Neuronal stem cell (in vitro differentiated cells): Measurements from ENCODE around the gene ALPL.
"Not testable (repeated sequence)": the region's sequence is repeated elsewhere in the genome, so short reads cannot be mapped to it uniquely, and the experiment has no call there.

Source experiments
- DNase-seq: peaks from one replicate; pipeline ENCODE4 v3.0.0-alpha.2; 2013; ENCODE audit warnings: low spot score
- H2AFZ ChIP-seq: one replicate; pipeline ENCODE4 v1.6.1; 2013; ENCODE audit warnings: mild to moderate bottlenecking, low read length, inconsistent platforms
- H2AK5ac ChIP-seq: 2 replicates; pipeline ENCODE4 v1.6.1; 2013; ENCODE audit warnings: low read depth, mild to moderate bottlenecking, inconsistent platforms, low read length, moderate library complexity, mixed read lengths
- H2BK120ac ChIP-seq: 2 replicates; pipeline ENCODE4 v1.6.1; 2013; ENCODE audit warnings: low read depth, mild to moderate bottlenecking, inconsistent platforms, low read length, moderate library complexity, mixed read lengths
- H2BK12ac ChIP-seq: one replicate; pipeline ENCODE4 v1.6.1; 2013; ENCODE audit warnings: low read length, inconsistent platforms
- H2BK15ac ChIP-seq: 2 replicates; pipeline ENCODE4 v1.6.1; 2013; ENCODE audit warnings: mild to moderate bottlenecking, low read length, inconsistent platforms, mixed read lengths
- H2BK5ac ChIP-seq: one replicate; pipeline ENCODE4 v1.6.1; 2013; ENCODE audit warnings: inconsistent platforms, mild to moderate bottlenecking, low read length, moderate library complexity
- H3K14ac ChIP-seq: one replicate; pipeline ENCODE4 v1.6.1; 2013; ENCODE audit warnings: low read length, inconsistent platforms
- H3K18ac ChIP-seq: 2 replicates; pipeline ENCODE4 v1.6.1; 2013; ENCODE audit warnings: low read length, inconsistent platforms
- H3K23ac ChIP-seq: 2 replicates; pipeline ENCODE4 v1.6.1; 2013; ENCODE audit warnings: low read depth, mild to moderate bottlenecking, mixed read lengths, low read length, inconsistent platforms; ENCODE audit not compliant: poor library complexity
- H3K27ac ChIP-seq: replicated peaks from 3 replicates; pipeline ENCODE4 v1.5.1; 2013; ENCODE audit warnings: low read length, inconsistent platforms
- H3K27me3 ChIP-seq, 3 experiments: 2 replicates each; pipeline ENCODE4 v1.6.1; 2013; ENCODE audit warnings: low read length in 3 of 3, mild to moderate bottlenecking in 2 of 3, inconsistent platforms in 1 of 3, low read depth in 1 of 3, mixed read lengths in 1 of 3, moderate library complexity in 1 of 3; ENCODE audit not compliant: control insufficient read depth in 3 of 3, insufficient read depth in 3 of 3
- H3K36me3 ChIP-seq, 2 donors: replicated peaks in 1 of 2; 2 replicates each; pipeline ENCODE4 v1.6.1; 2013; ENCODE audit warnings: low read length in 2 of 2; ENCODE audit not compliant: control insufficient read depth in 2 of 2, insufficient read depth in 2 of 2
- H3K4ac ChIP-seq: 2 replicates; pipeline ENCODE4 v1.6.1; 2013; ENCODE audit warnings: inconsistent platforms, mild to moderate bottlenecking, low read length, moderate library complexity
- H3K4me1 ChIP-seq, 2 donors: 1 replicate in 1 of 2; 2 replicates in 1 of 2; pipeline ENCODE4 v1.6.1; 2013; ENCODE audit warnings: low read length in 2 of 2, low read depth in 1 of 2; ENCODE audit not compliant: control insufficient read depth in 2 of 2, insufficient read depth in 1 of 2
- H3K4me2 ChIP-seq: one replicate; pipeline ENCODE4 v1.6.1; 2013; ENCODE audit warnings: mild to moderate bottlenecking, low read length, inconsistent platforms; ENCODE audit not compliant: insufficient read depth, poor library complexity, severe bottlenecking
- H3K4me3 ChIP-seq, 2 donors: 2 replicates each; pipeline ENCODE4 v1.5.1; 2013; ENCODE audit warnings: low read length in 2 of 2, mild to moderate bottlenecking in 2 of 2, inconsistent platforms in 1 of 2, moderate library complexity in 1 of 2
- H3K79me1 ChIP-seq: one replicate; pipeline ENCODE4 v1.6.1; 2013; ENCODE audit warnings: low read depth, mild to moderate bottlenecking, inconsistent platforms, low read length, moderate library complexity
- H3K9ac ChIP-seq: one replicate; pipeline ENCODE4 v1.6.1; 2013; ENCODE audit warnings: mild to moderate bottlenecking, low read depth, low read length, inconsistent platforms; ENCODE audit not compliant: poor library complexity
- H3K9me3 ChIP-seq, 2 donors: replicated peaks in 1 of 2; 2 replicates each; pipeline versions ENCODE3 to v1.6.1; 2013; ENCODE audit warnings: low read length in 2 of 2, mild to moderate bottlenecking in 2 of 2, inconsistent platforms in 1 of 2, low read depth in 1 of 2, mixed read lengths in 1 of 2, moderate library complexity in 1 of 2; ENCODE audit not compliant: control insufficient read depth in 2 of 2, insufficient read depth in 1 of 2
- H4K8ac ChIP-seq: one replicate; pipeline ENCODE4 v1.6.1; 2013; ENCODE audit warnings: low read depth, mild to moderate bottlenecking, inconsistent platforms, low read length, moderate library complexity
- H4K91ac ChIP-seq: one replicate; pipeline ENCODE4 v1.6.1; 2013; ENCODE audit warnings: low read length, low read depth, mild to moderate bottlenecking, inconsistent platforms; ENCODE audit not compliant: poor library complexity
- WGBS, 2 donors: extraction: QIAGEN DNeasy Blood & Tissue Kit; methylation state at CpG; one replicate each; pipeline ENCODE4 v1.1.7; 2013; ENCODE audit warnings: missing lambda C conversion rate in 2 of 2, mixed read lengths in 1 of 2; ENCODE audit not compliant: insufficient read length in 2 of 2, insufficient replicate concordance in 1 of 2; ENCODE audit errors: extremely low coverage in 2 of 2; 5-methylcytosine and 5-hydroxymethylcytosine counted together

The ALPL gene

GRCh38 chr1:21517660-21518480, 8.6 kb downstream of the ALPL start:
- Histone ChIP-seq H3K9ac (no peak overlapping the region), H3K14ac (no peak overlapping the region), H4K91ac (no peak overlapping the region), H3K27me3 (no peaks in the 10 kb centered on the region), H3K4me3 (no peak overlapping the region), H3K9me3 (no peaks in the 10 kb centered on the region), H2AFZ (no peak overlapping the region), H3K4me1 (peaks cover 4 to 10% of the 10 kb centered on the region in 2 donors), H2BK15ac (no peak overlapping the region), H3K27ac (no peak overlapping the region), H4K8ac (no peak overlapping the region), H3K36me3 (peaks cover 0 to 2% of the 10 kb centered on the region in 2 donors), H3K18ac (no peak overlapping the region), H2BK120ac (no peak overlapping the region), H2BK5ac (no peak overlapping the region), H3K4me2 (no peak overlapping the region), H3K23ac (no peak overlapping the region), H3K79me1 (peaks cover 13% of the 10 kb centered on the region), H2BK12ac (no peak overlapping the region), H3K4ac (no peak overlapping the region), H2AK5ac (no peak overlapping the region)
- no CpG with 5 or more reads among the region's 13 CpGs for WGBS, 2 donors
- no peak for DNase-seq

- H4K91ac ChIP-seq: no peak overlapping the region
- no peak overlapping the region for H3K4me2 ChIP-seq
- H2BK15ac ChIP-seq: no peak overlapping the region
- H2BK12ac ChIP-seq: no peak overlapping the region
- H2AK5ac ChIP-seq: peak overlapping the region; percentile 74
- no peak overlapping the region for H3K23ac ChIP-seq
- no peaks in the 10 kb centered on the region for H3K9me3 ChIP-seq
- H3K4me3 ChIP-seq: no peak overlapping the region
- peaks cover 0 to 2% of the 10 kb centered on the region in 2 donors for H3K36me3 ChIP-seq
- H3K4me1 ChIP-seq: peaks cover 4 to 10% of the 10 kb centered on the region in 2 donors
- no peak for DNase-seq
- H4K8ac ChIP-seq: no peak overlapping the region
- no peak overlapping the region for H3K27ac ChIP-seq
- H3K18ac ChIP-seq: no peak overlapping the region
- H2BK5ac ChIP-seq: no peak overlapping the region
- peaks cover 15% of the 10 kb centered on the region for H3K79me1 ChIP-seq
- no peak overlapping the region for H3K14ac ChIP-seq
- H2BK120ac ChIP-seq: no peak overlapping the region
- WGBS, 2 donors: no CpG with 5 or more reads among the region's 16 CpGs
- no peak overlapping the region for H3K4ac ChIP-seq
- H3K27me3 ChIP-seq: no peaks in the 10 kb centered on the region
- H2AFZ ChIP-seq: peak overlapping the region; percentile 23
- H3K9ac ChIP-seq: peak overlapping the region; percentile 15
These were observed 9.7 kb downstream of the ALPL start for GRCh38 chr1:21518774-21519455.

- H3K18ac ChIP-seq, H2AK5ac ChIP-seq, H3K23ac ChIP-seq, H3K4ac ChIP-seq, H3K9me3 ChIP-seq, H3K27me3 ChIP-seq, H4K91ac ChIP-seq, H2BK15ac ChIP-seq, H3K36me3 ChIP-seq, H3K4me2 ChIP-seq, H2BK5ac ChIP-seq, DNase-seq, H3K14ac ChIP-seq, H3K4me3 ChIP-seq, H2BK12ac ChIP-seq, H2AFZ ChIP-seq, H3K27ac ChIP-seq, H2BK120ac ChIP-seq, H4K8ac ChIP-seq: not testable (repeated sequence)
- no CpG with 5 or more reads among the region's 11 CpGs for whole genome bisulfite sequencing, 2 donors
- Histone ChIP-seq H3K4me1 (peaks cover 4 to 10% of the 10 kb centered on the region in 2 donors), H3K79me1 (peaks cover 12% of the 10 kb centered on the region), H3K9ac (peak overlapping the region; percentile 51)
These were observed 10.4 kb downstream of the ALPL start for GRCh38 chr1:21519486-21520070.
